Measurements from ENCODE around the gene GRID1. TPM values are rescaled to one million over a fixed set of nuclear protein-coding genes. Genes with fewer than 3 reads are reported as not detected.

GRID1 gene
- total RNA-seq, 2 donors from 2014 or later: 0.27 to 0.85 TPM

DNA sequence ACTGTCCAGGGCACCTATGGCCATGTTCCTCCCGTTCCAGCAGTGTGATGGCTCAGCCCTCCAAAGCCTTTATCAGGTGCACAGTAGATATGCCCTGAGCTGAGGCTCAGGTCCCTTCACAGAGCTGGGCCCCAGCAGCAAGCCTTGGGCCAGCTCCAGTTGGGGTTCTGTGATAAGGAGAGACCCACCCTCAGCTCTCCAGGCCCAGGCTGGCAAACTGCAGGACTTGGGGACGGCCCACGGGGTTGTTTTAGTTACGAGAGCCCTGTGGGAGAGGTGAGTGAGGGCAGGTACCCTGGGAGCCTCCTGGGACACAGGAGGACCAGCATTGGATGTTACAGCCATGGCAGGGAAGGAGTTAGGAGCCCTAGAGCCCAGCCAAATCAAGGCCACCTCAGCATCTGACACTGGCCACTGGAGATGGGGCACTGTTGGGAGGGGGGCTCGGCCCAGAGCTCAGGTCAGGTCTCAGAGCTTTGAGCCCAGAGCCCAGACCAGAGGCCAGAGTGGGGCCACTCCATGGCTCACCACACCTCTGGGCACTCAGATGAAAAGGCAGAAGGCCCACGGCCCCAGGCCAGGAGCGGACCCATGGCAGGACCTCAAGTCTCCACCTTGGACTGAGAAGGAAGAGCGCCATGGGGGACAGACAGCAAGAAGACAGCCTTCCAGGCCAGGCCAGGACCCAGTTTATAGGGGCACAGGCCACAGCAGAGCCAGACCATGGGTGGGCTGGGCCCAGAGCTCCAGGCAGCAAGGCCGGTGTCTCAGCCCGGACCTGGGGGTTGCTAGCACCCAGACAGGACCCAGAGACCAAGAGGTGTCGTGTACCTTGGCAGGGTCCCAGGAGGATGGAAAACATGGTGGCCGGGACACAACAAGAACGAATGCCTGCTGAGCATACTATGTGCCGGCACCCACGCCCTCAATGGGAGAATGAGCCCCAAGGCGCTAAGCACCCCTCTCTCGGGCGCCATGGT is 12.8 kb downstream of the GRID1 start:
- no peak overlapping the region for H3K4me3 ChIP-seq
- H3K27ac ChIP-seq: no peak overlapping the region
- ATAC-seq (ENCODE audit: insufficient number of reproducible peaks, low FRiP score, low read depth) (no peak), DNase-seq (ENCODE audit: low spot score) (no peak)
- no peaks in the 10 kb centered on the region for H3K36me3 ChIP-seq
- H3K27me3 ChIP-seq (replicated peaks; ENCODE audit: insufficient read depth): no peaks in the 10 kb centered on the region
- TF ChIP-seq, protein P1, sequence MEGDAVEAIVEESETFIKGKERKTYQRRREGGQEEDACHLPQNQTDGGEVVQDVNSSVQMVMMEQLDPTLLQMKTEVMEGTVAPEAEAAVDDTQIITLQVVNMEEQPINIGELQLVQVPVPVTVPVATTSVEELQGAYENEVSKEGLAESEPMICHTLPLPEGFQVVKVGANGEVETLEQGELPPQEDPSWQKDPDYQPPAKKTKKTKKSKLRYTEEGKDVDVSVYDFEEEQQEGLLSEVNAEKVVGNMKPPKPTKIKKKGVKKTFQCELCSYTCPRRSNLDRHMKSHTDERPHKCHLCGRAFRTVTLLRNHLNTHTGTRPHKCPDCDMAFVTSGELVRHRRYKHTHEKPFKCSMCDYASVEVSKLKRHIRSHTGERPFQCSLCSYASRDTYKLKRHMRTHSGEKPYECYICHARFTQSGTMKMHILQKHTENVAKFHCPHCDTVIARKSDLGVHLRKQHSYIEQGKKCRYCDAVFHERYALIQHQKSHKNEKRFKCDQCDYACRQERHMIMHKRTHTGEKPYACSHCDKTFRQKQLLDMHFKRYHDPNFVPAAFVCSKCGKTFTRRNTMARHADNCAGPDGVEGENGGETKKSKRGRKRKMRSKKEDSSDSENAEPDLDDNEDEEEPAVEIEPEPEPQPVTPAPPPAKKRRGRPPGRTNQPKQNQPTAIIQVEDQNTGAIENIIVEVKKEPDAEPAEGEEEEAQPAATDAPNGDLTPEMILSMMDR (IDR thresholded peaks at IDR 0.05): no peak
- no peaks in the 10 kb centered on the region for H3K9me3 ChIP-seq
- no peaks in the 10 kb centered on the region for H3K4me1 ChIP-seq (ENCODE audit: control insufficient read depth in 1 of 2, low read depth in 2 of 2)

DNA sequence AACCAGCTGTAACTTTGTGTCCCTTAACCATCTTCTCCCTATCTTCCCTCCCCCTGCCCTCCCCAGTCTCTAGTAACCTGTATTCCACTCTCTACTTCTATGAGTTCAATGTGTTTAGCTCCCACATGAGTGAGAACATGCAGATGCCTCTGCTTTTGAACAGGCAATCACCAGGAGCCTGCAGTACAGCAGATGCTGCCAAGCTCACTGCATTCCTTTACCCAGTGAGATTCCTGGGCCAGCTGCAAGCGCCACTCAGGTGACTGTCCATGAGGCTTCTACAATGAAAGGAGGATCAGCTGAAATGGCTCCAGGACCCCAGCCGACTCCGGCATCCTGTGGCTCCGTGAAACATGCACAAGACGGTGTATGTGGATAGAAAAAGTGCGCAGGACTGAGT is 15.7 kb downstream of the GRID1 start:
- DNase-seq (ENCODE audit: low spot score) (no peak), ATAC-seq (ENCODE audit: insufficient number of reproducible peaks, low FRiP score, low read depth) (no peak)
- Histone ChIP-seq H3K9me3 (no peaks in the 10 kb centered on the region), H3K4me3 (no peak overlapping the region), H3K27me3 (replicated peaks; ENCODE audit: insufficient read depth) (no peaks in the 10 kb centered on the region), H3K36me3 (no peaks in the 10 kb centered on the region), H3K27ac (no peak overlapping the region), H3K4me1 (ENCODE audit: control insufficient read depth in 1 of 2, low read depth in 2 of 2) (no peaks in the 10 kb centered on the region)
- TF ChIP-seq, protein P1 (IDR thresholded peaks at IDR 0.05): no peak

DNA sequence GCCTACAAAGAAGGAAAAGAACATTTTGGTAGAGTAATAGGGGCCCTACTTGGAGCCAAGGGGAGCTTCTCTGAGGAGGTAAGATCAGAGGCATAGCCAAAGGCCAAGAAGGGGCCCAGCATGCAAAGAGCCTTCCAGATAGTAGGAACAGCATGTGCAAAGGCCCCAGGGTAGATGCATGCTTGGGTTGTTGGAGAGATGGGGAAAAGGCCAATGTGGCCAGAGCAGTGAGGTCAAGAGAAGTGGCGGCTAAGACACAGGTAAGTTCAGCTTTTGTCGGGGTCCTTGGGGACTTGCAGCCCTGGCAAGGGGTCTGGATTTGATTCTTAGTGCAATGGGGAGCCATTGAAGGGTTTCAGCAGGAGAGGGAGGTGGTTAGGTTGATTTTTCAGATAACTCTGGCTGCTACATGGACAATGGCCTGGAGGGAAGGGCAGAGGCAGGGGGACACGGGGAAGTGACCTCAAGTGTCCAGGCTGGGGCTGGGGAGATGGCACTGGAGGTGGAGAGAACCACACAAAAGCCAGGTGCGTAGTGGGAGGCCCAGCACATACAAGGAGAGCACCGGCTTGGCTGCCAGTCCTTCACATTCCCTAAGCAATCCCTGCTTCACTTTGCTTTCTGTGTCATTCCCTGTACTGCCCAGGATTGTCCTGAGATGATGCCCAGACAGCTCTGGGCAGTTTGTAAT is 16.5 kb downstream of the GRID1 start:
- Histone ChIP-seq H3K4me3 (no peak overlapping the region), H3K27ac (no peak overlapping the region), H3K36me3 (no peaks in the 10 kb centered on the region), H3K27me3 (replicated peaks; ENCODE audit: insufficient read depth) (no peaks in the 10 kb centered on the region), H3K9me3 (no peaks in the 10 kb centered on the region), H3K4me1 (ENCODE audit: control insufficient read depth in 1 of 2, low read depth in 2 of 2) (no peaks in the 10 kb centered on the region)
- TF ChIP-seq, protein P1 (IDR thresholded peaks at IDR 0.05): no peak
- DNase-seq (ENCODE audit: low spot score) (no peak), ATAC-seq (ENCODE audit: insufficient number of reproducible peaks, low FRiP score, low read depth) (no peak)

DNA sequence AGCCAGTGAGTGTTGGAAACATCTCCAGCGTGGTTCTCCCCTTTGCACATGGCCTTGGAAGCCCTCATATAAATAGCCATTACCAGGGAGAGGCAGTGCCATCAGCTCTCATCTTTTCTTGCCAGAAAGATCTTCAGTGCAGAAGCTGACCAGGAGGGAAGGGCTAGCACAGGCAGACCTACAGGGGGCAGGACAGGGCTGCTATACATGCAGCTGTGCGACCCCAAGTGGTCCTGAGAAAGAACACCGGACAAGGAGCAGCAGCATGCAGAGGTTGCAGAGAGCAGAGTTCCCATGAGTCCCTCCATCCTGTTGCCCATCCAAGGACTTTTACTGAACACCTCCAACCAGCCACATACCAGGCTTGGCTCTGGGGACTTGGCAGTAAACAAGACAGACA is 17.1 kb downstream of the GRID1 start:
- no peaks in the 10 kb centered on the region for H3K9me3 ChIP-seq
- TF ChIP-seq, protein P1 (IDR thresholded peaks at IDR 0.05): no peak

More for the DNA sequence above, 17.1 kb downstream of the GRID1 start:
- DNase-seq (ENCODE audit: low spot score) (no peak), ATAC-seq (ENCODE audit: insufficient number of reproducible peaks, low FRiP score, low read depth) (no peak)
- Histone ChIP-seq H3K27me3 (replicated peaks; ENCODE audit: insufficient read depth) (no peaks in the 10 kb centered on the region), H3K36me3 (no peaks in the 10 kb centered on the region), H3K4me3 (no peak overlapping the region), H3K27ac (no peak overlapping the region), H3K4me1 (ENCODE audit: control insufficient read depth in 1 of 2, low read depth in 2 of 2) (no peaks in the 10 kb centered on the region)
